Measurements from ENCODE around the gene SH3GL3. TPM values are rescaled to one million over a fixed set of nuclear protein-coding genes. Genes with fewer than 3 reads are reported as not detected.

The SH3GL3 gene
- total RNA-seq, 1 experiment from 2014 or later: 0.24 TPM

- no peak for DNase-seq (ENCODE audit: low read depth)
These were observed 120.2 kb downstream of the SH3GL3 start for GRCh38 chr15:83567318-83567717.

DNA sequence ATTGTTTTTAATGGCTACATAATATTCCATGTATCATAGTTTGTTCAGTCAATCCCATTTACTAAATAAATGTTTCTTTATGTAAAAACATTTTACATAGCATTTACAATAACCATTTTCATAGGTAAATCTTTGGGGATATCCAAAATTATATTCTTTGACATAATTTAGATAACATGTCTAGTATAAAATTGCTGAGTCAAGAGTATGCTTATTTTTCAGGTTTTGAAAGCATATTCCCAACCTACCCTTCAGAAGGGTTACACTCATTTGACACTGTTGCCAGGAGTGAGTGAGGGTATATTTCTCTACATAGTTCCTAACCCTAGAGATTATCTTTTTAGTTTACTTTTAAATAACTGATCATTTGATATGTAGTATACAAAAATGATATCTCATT is 122.2 kb downstream of the SH3GL3 start:
- DNase-seq (ENCODE audit: low read depth): no peak

- DNase-seq (ENCODE audit: low read depth): no peak
These were observed 123.6 kb downstream of the SH3GL3 start for GRCh38 chr15:83570756-83571155.

DNA sequence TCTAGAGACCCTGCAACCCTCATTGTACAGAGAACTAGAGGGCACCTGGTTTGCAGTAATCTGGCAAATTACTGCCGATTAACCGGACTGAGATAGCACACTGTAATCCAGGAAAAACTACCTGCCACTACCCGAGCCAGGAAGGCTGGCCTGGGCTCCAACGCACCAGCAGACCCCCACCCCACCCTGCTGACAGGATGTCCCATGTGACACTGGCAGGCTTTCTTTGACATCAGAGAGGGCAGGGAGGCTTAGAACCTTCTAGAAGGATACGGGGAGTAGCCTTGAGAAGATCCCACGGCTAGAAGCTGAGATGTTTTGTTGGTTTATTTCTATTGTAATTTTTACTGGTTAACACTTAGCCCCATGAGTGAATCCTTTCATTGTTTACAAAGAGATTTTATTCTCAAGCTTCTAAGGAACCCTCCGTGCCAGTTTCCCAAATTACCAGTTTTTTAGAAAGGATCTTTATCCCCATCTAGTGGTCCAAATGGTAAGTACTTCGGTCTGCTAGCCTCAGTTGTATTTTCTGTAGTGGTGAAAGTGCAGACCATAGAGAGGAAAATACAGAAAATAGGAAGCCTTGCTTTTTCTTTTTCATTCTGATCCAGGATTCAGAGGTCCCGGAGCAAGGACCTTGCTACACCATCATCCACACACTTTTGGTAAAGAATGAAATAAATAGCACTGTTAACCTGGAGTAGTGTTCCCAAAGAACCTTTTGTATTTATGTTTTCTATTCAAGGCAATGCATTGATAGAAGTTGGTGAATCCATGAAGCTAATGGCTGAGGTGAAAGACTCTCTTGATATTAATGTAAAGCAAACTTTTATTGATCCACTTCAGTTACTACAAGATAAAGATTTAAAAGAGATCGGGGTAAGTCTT is 124.9 kb downstream of the SH3GL3 start:
- peak; percentile 30 for DNase-seq (ENCODE audit: low read depth)

DNA sequence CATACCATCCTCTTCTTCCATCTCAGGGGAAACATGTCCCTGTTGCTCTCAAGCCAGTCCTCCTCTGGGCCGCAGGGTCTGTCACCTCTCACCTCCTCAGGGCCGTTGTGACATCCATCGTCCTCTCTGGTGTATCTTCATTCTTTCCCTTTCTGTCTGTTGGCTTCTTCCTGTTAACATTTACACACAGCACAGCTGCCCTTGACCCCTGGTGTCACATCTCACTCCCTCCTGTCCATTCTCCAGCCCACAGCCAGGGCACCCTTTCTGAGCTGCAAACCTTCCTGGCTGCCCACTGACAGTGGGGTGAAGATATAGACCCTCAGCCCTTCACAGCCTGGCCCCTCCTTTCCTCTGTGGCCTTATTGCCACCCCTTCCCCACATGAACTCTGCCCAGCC is 127.2 kb downstream of the SH3GL3 start:
- DNase-seq (ENCODE audit: low read depth): no peak

GRCh38 chr15:83578691-83579090 is 131.6 kb downstream of the SH3GL3 start:
- no peak for DNase-seq (ENCODE audit: low read depth)

GRCh38 chr15:83581381-83581780 is 134.2 kb downstream of the SH3GL3 start:
- peak; percentile 16 for DNase-seq (ENCODE audit: low read depth)

GRCh38 chr15:83582381-83582780 is 135.2 kb downstream of the SH3GL3 start:
- DNase-seq (ENCODE audit: low read depth): no peak

- DNase-seq (ENCODE audit: low read depth): no peak
These were observed 138.6 kb downstream of the SH3GL3 start for GRCh38 chr15:83585601-83586335.

- DNase-seq (ENCODE audit: low read depth): no peak
These were observed 139.9 kb downstream of the SH3GL3 start for GRCh38 chr15:83587091-83587490.

- DNase-seq (ENCODE audit: low read depth): no peak
These were observed 141.3 kb downstream of the SH3GL3 start for GRCh38 chr15:83588441-83588840.

GRCh38 chr15:83592370-83593040 is 145.4 kb downstream of the SH3GL3 start:
- DNase-seq (ENCODE audit: low read depth): no peak

- DNase-seq (ENCODE audit: low read depth): no peak
These were observed 148.1 kb downstream of the SH3GL3 start for GRCh38 chr15:83595191-83595590.

- DNase-seq (ENCODE audit: low read depth): no peak
These were observed 150.9 kb downstream of the SH3GL3 start for GRCh38 chr15:83598031-83598430.

DNA sequence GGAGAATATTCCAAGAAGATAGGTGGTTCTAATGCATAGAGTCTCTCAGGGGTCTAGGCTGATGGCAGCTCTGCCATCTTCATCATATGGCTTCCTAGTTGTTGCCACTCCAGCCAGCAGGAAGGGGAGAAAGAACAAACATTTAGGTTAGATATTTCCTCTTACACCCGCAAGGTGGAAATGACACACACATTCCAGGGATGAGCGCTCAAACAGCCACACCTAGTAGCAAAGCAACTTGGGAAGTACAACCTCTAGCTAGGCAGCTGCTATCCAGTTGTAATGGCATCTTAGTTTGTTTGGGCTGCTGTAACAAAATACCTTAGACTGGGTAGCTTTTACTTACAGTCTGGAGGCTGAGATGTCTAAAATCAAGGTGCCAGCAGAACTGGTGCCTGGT is 154.9 kb downstream of the SH3GL3 start:
- no peak for DNase-seq (ENCODE audit: low read depth)

DNA sequence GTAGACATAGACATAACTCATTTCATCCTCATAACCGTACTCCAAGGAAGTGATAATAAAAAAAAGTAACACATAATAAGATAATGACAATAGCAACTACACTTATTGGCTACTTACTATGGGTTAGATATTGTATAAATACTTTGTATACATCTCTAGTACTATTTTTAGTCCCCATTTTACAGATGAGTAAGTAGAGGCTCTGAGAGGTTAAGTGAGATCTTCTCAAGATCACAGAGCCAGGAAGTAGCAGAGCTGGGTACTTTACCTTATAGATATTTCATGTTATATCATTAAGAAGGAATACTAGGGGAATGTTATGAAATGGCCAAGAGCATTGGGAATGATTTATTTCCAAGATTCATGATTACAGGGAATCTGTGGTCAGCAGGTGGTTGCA is 157.4 kb downstream of the SH3GL3 start:
- no peak for DNase-seq (ENCODE audit: low read depth)

GRCh38 chr15:83605111-83605945 is 158.2 kb downstream of the SH3GL3 start:
- no peak for DNase-seq (ENCODE audit: low read depth)

DNA sequence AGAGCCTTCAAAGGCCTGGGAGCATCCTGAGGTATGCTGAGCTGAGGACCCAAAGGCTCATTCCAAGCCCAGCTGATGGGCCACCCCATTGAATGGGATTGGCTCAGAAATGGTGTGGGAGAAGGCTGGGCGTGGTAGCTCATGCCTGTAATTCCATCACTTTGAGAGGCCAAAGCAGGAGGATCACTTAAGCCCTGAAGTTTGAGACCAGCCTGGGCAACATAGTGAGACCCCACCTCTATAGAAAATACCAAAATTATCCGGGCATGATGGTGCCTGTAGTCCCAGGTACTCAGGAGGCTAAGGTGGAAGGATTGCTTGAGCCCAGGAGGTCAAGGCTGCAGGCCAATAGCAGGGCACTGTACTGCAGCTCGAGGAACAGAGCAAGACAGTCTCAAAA is 163.0 kb downstream of the SH3GL3 start:
- no peak for DNase-seq (ENCODE audit: low read depth)

- DNase-seq (ENCODE audit: low read depth): no peak
These were observed 164.0 kb downstream of the SH3GL3 start for GRCh38 chr15:83610901-83611685.

- peak; percentile 10 for DNase-seq (ENCODE audit: low read depth)
These were observed 165.1 kb downstream of the SH3GL3 start for GRCh38 chr15:83612226-83612625.
